Measurements from ENCODE around the gene PITPNM3. TPM values are rescaled to one million over a fixed set of nuclear protein-coding genes. Genes with fewer than 3 reads are reported as not detected.

The PITPNM3 gene
- total and polyA plus RNA-seq, 2 of the 8 experiments (the other 6 are each of a cell fraction or from before 2014, with no cell fraction given): 1.7 to 3.1 TPM

DNA sequence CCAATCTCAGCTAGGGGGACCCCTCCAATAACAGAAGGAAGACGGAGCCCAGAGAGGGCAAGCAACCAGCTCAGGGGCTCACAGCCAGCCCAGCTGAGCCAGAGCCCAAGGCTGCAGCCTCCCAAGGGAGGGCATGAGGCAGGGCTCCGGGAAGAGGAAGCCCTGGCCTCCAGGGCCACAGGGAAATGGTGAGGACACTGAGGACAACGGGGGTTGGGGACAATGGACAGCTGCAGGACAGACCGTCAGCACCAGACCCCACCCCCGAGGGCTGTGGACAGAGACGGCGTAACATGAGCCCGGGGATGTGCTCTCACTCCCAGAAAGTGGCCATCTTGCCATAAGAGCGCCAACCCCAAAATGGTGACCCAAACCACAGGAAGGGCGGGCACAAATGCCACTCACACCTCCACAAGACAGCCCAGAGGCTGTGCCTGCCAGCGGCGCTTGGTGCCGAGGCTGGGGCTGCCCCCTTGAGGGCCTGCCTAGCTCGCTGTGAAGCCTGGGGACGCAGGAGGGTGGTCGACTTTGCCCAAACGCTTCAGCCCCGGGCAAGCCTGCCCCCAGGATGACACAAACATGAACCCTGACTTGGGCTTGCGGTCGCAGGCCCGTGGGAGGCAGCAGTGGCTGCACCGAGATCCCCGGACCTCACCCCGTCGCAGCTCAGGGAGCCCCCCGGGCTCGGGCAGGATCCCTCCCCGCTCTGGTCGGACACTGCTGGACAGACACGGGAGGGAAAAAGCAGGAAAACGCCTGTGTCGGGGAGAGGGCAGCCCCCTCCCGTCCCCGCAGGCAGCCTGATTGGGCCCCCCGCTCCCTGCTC is 101.6 kb downstream of the PITPNM3 start:
- peak in 1 of 2 experiments; percentile 73 for DNase-seq (ENCODE audit: low read depth in 1 of 2, low spot score in 2 of 2)
- Histone ChIP-seq H2BK12ac (ENCODE audit: low read depth, low read length) (peak overlapping the region; percentile 87; the same call in 1 of the 2 replicates), H3K14ac (ENCODE audit: insufficient read length) (no peak overlapping the region), H3K36me3 (ENCODE audit: control insufficient read depth in 2 of 4, insufficient read depth in 4 of 4, low read length in 3 of 4) (peaks cover 0 to 15% (median 6%) of the 10 kb centered on the region in 4 experiments; a peak in 6 of 8 replicates), H3K79me2 (ENCODE audit: control insufficient read depth in 1 of 2, insufficient read depth in 2 of 2, low read length in 2 of 2) (no peaks in the 10 kb centered on the region), H3K23me2 (ENCODE audit: low read depth, low read length) (peaks cover 12% of the 10 kb centered on the region), H2BK5ac (ENCODE audit: low read depth, low read length) (peak overlapping the region; percentile 78; the same call in 1 of the 2 replicates), H3K23ac (ENCODE audit: insufficient read length) (no peak overlapping the region), H3K18ac (ENCODE audit: extremely low read depth, low read length) (peak overlapping the region; percentile 90), H3K9me3 (ENCODE audit: insufficient read depth in 2 of 2, low read depth in 1 of 2, low read length in 1 of 2) (no peaks in the 10 kb centered on the region), H3K4me1 (replicated peaks in 1 of 4; ENCODE audit: control insufficient read depth in 3 of 4, insufficient read depth in 4 of 4, low read length in 3 of 4) (peaks cover 2 to 52% (median 30%) of the 10 kb centered on the region in 4 experiments), H2BK120ac (replicated peaks; ENCODE audit: low read depth, low read length) (no peak overlapping the region), H3K56ac (replicated peaks; ENCODE audit: insufficient read length, low read depth, low read length) (no peak overlapping the region), H4K8ac (ENCODE audit: extremely low read depth, insufficient read depth, low read length) (peak overlapping the region; percentile 69; the same call in 1 of the 2 replicates), H3K27me3 (replicated peaks in 1 of 4; ENCODE audit: control insufficient read depth in 3 of 4, extremely low read depth in 1 of 4, insufficient read depth in 3 of 4, low read length in 3 of 4) (no peaks in the 10 kb centered on the region; a peak in 3 of 7 replicates), H3K9ac (replicated peaks in 1 of 4; ENCODE audit: extremely low read depth in 1 of 4, low read depth in 3 of 4, low read length in 3 of 4) (peak overlapping the region in 2 of 4 experiments; percentile 74 to 80; a peak in 4 of 7 replicates), H3K4me3 (ENCODE audit: extremely low read depth in 1 of 4, insufficient read depth in 2 of 4, low read depth in 3 of 4, low read length in 4 of 4) (peak overlapping the region; percentile 49 to 75 (median 74)), H2AK5ac (ENCODE audit: low read depth, low read length) (0 out of 2 replicates have a peak overlapping the region, but pooled peaks have one; percentile 60), H2BK20ac (ENCODE audit: low read length) (peak overlapping the region; percentile 32; the same call in 1 of the 2 replicates), H2BK15ac (ENCODE audit: low read length) (peak overlapping the region; percentile 81; the same call in 1 of the 2 replicates), H3K4ac (replicated peaks; ENCODE audit: insufficient read length, low read depth, low read length) (peak overlapping the region; percentile 61), H3K4me2 (ENCODE audit: insufficient read depth in 1 of 2, low read depth in 2 of 2, low read length in 2 of 2) (peak overlapping the region; percentile 95 to 99), H2AFZ (ENCODE audit: low read length) (peak overlapping the region; percentile 26; the same call in 1 of the 2 replicates), H4K91ac (replicated peaks; ENCODE audit: insufficient read length, low read length) (peak overlapping the region; percentile 12), H4K5ac (ENCODE audit: insufficient read length, low read depth, low read length) (peak overlapping the region; percentile 59), H4K20me1 (replicated peaks in 1 of 2; ENCODE audit: control insufficient read depth in 1 of 2, insufficient read depth in 2 of 2, low read length in 2 of 2) (peaks cover 0 to 6% of the 10 kb centered on the region in 2 experiments), H3K27ac (ENCODE audit: low read depth, low read length) (peak overlapping the region; percentile 51; the same call in 1 of the 2 replicates), H3K79me1 (ENCODE audit: low read depth, low read length) (no peaks in the 10 kb centered on the region)
- WGBS, 2 experiments (ENCODE audit: extremely low coverage in 1 of 2, insufficient coverage in 1 of 2, insufficient read length in 1 of 2, insufficient replicate concordance in 2 of 2, low coverage in 1 of 2, low lambda C conversion rate in 2 of 2, missing lambda C conversion rate in 1 of 2): 16% methylated on average over 26 of the region's 35 CpGs; no CpG with 5 or more reads in 1 of the 2 experiments
- FAIRE-seq: no peak
- POLR2A ChIA-PET (ENCODE audit: partially characterized antibody): interaction anchor here (0.6 to 4.4 kb wide), 16 partner anchors 9 to 702 kb away, joined by 3 to 58 read pairs (median 4); partner anchors contain the start of gene PIMREG
- CTCF ChIA-PET (ENCODE audit: partially characterized antibody): interaction anchor here (0.7 to 2.4 kb wide), 6 partner anchors 8 to 108 kb away, joined by 3 to 9 read pairs (median 4); no protein-coding TSS in a partner anchor
- TF ChIP-seq KDM1A (IDR thresholded peaks at IDR 0.05; ENCODE audit: borderline replicate concordance, low read length) (peak; percentile 72; the same call in 1 of the 2 replicates), RFX5 (IDR thresholded peaks at IDR 0.05; ENCODE audit: borderline replicate concordance, low read depth, low read length) (no peak), SRF (IDR thresholded peaks at IDR 0.05; ENCODE audit: low read depth, low read length) (no peak), POLR2AphosphoS5 (IDR thresholded peaks at IDR 0.05; ENCODE audit: low read depth, low read length) (peak; percentile 54; the same call in 1 of the 2 replicates), CREB1 (IDR thresholded peaks at IDR 0.05) (0 out of 2 replicates have a peak, but pooled peaks have one; percentile 3), KDM5A (IDR thresholded peaks at IDR 0.05; ENCODE audit: low read length) (no peak), POLR2A (IDR thresholded peaks at IDR 0.05; ENCODE audit: control extremely low read depth in 1 of 2, low read depth in 2 of 2, low read length in 2 of 2) (peak in 1 of 2 experiments; percentile 53; a peak in 1 of 3 replicates), CHD1 (IDR thresholded peaks at IDR 0.05; ENCODE audit: low read depth, low read length) (no peak), SIX5 (IDR thresholded peaks at IDR 0.05; ENCODE audit: low read depth, low read length) (no peak), SUZ12 (IDR thresholded peaks at IDR 0.05; ENCODE audit: low read length) (no peak), RNF2 (IDR thresholded peaks at IDR 0.05; ENCODE audit: borderline replicate concordance, low read depth, low read length, missing control alignments, poor library complexity, severe bottlenecking) (no peak)
